Fibroblast of the aortic adventitia (primary cell): Measurements from ENCODE around the gene TMEM52. TPM values are rescaled to one million over a fixed set of nuclear protein-coding genes. Genes with fewer than 3 reads are reported as not detected.

Experiments used
- DNase-seq: peaks from one replicate; pipeline ENCODE4 v3.0.0-alpha.2; 2010; ENCODE audit warnings: low read depth
- H3K4me3 ChIP-seq: 2 replicates; pipeline ENCODE4 v1.5.1; 2011; ENCODE audit warnings: low read depth, mild to moderate bottlenecking, control low read depth, low read length, moderate library complexity
- CTCF ChIP-seq: IDR thresholded peaks from 2 replicates; pipeline ENCODE4 v1.5.1; 2011; ENCODE audit warnings: mild to moderate bottlenecking, low read length, control low read depth, inconsistent platforms; ENCODE audit not compliant: insufficient read depth
- total RNA-seq: library from RNA; depleted of rRNA; stranded (reverse); fragments of >200 nt; gene quantifications from 2 replicates; pipeline ENCODE4 v1.2.3, GENCODE V29; 2012; ENCODE audit warnings: low replicate concordance

TMEM52 gene
- total RNA-seq, 1 donor = 0.72 TPM

DNA sequence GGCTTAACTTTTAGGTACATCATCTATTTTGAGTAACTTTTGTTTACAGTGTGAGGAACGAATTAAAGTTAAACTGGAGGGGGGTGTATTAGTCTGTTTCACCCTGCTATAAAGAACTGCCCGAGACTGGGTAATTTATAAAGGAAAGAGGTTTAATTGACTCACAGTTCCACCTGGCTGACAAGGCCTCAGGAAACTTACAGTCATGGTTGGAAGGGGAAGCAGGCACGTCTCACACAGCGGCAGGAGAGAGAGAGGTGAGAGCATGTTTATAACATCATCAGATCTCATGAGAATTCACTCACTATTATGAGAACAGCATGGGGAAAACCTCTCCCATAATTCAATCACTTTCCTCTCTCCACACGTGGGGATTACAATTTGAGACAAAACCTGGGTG is 31.9 kb upstream of the TMEM52 start:
- H3K4me3 ChIP-seq = no peak overlapping the region

DNA sequence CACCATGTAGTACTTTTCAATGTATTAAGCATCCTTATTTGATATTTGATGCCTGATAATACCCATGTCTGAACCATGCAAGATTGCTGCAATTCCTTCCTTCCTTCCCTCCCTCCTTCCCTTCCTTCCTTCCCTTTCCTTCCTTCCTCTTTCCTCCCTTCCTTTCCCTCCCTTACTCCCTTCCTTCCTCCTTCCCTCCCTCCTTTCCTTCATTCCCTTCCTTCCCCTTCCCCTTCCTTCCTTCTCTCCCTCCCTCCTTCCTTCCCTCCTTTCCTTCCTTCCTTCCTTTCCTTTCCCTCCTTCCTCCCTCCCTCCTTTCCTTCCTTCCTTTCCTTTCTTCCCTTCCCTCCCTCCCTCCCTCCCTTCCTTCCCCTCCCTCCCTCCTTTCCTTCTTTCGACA is 29.7 kb upstream of the TMEM52 start:
- H3K4me3 ChIP-seq = no peak overlapping the region
- TF ChIP-seq CTCF = no peak
- DNase-seq = no peak

More for the DNA sequence above, 31.9 kb upstream of the TMEM52 start:
- no peak for TF ChIP-seq CTCF
- DNase-seq = no peak

DNA sequence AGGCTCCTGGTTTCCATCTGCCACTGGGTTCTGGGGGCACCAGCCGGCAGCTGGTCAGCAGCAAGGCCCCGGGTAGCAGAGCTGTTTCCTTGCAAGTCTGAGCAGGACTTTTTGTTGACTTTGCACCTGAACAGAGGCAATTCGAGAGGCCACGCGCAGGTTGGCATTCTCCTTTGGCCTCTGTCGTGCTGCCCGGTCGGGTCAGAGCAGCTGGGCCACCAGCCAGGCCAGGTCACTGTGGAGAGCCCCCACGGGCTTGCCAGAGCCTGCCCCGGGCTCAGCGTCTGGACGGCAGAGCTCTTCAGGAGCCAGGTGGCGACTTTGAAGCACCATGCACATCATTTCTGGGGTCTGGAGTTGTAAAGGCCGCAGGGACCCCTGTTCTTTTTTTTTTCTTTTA is 28.4 kb upstream of the TMEM52 start:
- no peak for DNase-seq
- no peak for TF ChIP-seq CTCF
- H3K4me3 ChIP-seq = no peak overlapping the region

GRCh38 chr1:1946540-1946939 is 27.5 kb upstream of the TMEM52 start:
- no peak overlapping the region for H3K4me3 ChIP-seq
- peak; percentile 23 for TF ChIP-seq CTCF
- peak; percentile 72 for DNase-seq

DNA sequence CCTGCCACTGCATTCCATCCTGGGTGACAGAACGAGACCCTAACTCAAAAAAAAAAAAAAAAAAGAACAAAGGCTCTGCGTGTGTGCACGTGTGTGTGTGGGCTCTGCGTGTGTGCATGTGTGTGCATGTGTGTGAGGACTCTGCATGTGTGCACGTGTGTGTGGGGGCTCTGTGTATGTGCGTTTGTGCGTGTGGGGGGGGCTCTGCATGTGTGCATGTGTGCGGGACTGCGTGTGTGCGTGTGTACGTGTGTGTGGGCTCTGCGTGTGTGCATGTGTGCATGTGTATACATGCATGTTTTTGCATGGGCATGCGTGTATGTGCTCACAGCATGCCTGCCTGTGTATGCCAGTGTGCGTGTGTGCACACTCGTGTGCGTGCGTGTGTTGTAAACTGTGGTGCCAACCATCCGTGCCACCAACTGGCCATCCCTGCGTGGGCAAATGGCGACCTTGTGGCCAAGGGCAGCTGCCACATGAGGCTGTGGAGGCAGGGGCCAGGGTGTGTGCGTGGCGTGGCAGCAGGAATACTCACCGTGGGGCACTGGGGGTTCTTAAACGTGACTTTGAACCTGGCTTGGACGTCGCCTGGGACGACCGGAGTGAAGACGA is 26.8 kb upstream of the TMEM52 start:
- TF ChIP-seq CTCF = no peak
- H3K4me3 ChIP-seq = no peak overlapping the region
- no peak for DNase-seq

DNA sequence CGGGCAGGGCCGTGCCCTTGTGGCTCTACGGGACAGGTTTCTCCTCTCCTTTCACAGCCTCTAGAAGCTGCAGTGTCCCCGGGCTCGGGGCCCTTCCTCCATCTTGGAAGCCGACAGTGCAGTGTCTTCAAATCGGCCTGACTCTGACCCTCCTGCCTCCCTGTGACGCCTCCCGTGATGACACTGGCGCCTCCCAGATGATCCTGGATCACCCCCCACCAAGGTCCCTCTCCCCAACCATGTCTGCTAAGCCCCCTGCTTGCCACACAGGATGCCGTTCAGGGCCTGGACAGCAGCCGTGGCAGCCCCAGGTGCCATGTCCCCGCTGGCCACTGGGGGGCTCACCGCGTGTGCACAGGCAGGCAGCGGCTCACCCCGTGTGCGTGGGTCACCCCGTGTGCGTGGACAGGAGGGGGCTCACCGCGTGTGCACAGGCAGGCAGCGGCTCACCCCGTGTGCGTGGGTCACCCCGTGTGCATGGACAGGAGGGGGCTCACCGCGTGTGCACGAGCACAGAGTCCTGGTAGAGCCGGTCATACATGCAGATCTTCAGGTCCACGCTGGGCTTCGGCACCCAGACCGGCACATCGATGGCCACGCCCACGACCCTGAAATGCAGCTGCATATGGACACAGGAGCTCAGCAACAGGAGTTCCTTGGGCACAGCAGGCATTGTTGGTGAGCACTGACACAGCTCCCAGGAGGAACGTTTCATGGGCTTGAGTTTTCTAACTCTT is 24.9 kb upstream of the TMEM52 start:
- peak; percentile 83 for TF ChIP-seq CTCF
- H3K4me3 ChIP-seq = no peak overlapping the region
- DNase-seq = peak; percentile 8
